ENCODE results near the gene RAVER1. TPM values are rescaled to one million over a fixed set of nuclear protein-coding genes. Genes with fewer than 3 reads are reported as not detected.
A peak's percentile ranks its signal among the peaks of the same experiment; 100 is the strongest.

Gene RAVER1
- total RNA-seq, 1 donor from 2014 or later, result 24.8 TPM

- no peaks in the 10 kb centered on the region for H3K36me3 Mint-ChIP-seq (ENCODE audit: unreplicated experiment)
- H3K9me3 Mint-ChIP-seq (ENCODE audit: unreplicated experiment), result peaks cover 6% of the 10 kb centered on the region
- no peak for DNase-seq
- H3K4me3 Mint-ChIP-seq (ENCODE audit: unreplicated experiment), result no peak overlapping the region
- H3K27ac Mint-ChIP-seq (ENCODE audit: unreplicated experiment), result no peak overlapping the region
- H3K4me1 Mint-ChIP-seq (ENCODE audit: low read depth, unreplicated experiment), result peaks cover 7% of the 10 kb centered on the region
- TF ChIP-seq CTCF (IDR thresholded peaks at IDR 0.05; ENCODE audit: partially characterized antibody, unreplicated experiment), result no peak
- H3K27me3 Mint-ChIP-seq (ENCODE audit: unreplicated experiment), result peaks cover 7% of the 10 kb centered on the region
Measured at GRCh38 chr19:10335352-10335985, 2.1 kb upstream of the RAVER1 start.

- no peak overlapping the region for H3K27ac Mint-ChIP-seq (ENCODE audit: unreplicated experiment)
- TF ChIP-seq CTCF (IDR thresholded peaks at IDR 0.05; ENCODE audit: partially characterized antibody, unreplicated experiment), result no peak
- peak; percentile 89 for DNase-seq
- H3K4me1 Mint-ChIP-seq (ENCODE audit: low read depth, unreplicated experiment), result peaks cover 7% of the 10 kb centered on the region
- peak overlapping the region; percentile 93 for H3K4me3 Mint-ChIP-seq (ENCODE audit: unreplicated experiment)
- H3K9me3 Mint-ChIP-seq (ENCODE audit: unreplicated experiment), result peaks cover 6% of the 10 kb centered on the region
- no peaks in the 10 kb centered on the region for H3K36me3 Mint-ChIP-seq (ENCODE audit: unreplicated experiment)
- H3K27me3 Mint-ChIP-seq (ENCODE audit: unreplicated experiment), result peaks cover 7% of the 10 kb centered on the region
Measured at GRCh38 chr19:10334588-10335351, 1.4 kb upstream of the RAVER1 start.

GRCh38 chr19:10333758-10334587 lies 644 bp upstream of the RAVER1 start:
- no peaks in the 10 kb centered on the region for H3K36me3 Mint-ChIP-seq (ENCODE audit: unreplicated experiment)
- peaks cover 7% of the 10 kb centered on the region for H3K4me1 Mint-ChIP-seq (ENCODE audit: low read depth, unreplicated experiment)
- H3K27me3 Mint-ChIP-seq (ENCODE audit: unreplicated experiment), result peaks cover 7% of the 10 kb centered on the region
- peaks cover 6% of the 10 kb centered on the region for H3K9me3 Mint-ChIP-seq (ENCODE audit: unreplicated experiment)
- H3K27ac Mint-ChIP-seq (ENCODE audit: unreplicated experiment), result peak overlapping the region; percentile 55
- H3K4me3 Mint-ChIP-seq (ENCODE audit: unreplicated experiment), result peak overlapping the region; percentile 93
- no peak for TF ChIP-seq CTCF (IDR thresholded peaks at IDR 0.05; ENCODE audit: partially characterized antibody, unreplicated experiment)
- no peak for DNase-seq

- no peak for DNase-seq
- H3K9me3 Mint-ChIP-seq (ENCODE audit: unreplicated experiment), result peaks cover 4% of the 10 kb centered on the region
- no peaks in the 10 kb centered on the region for H3K36me3 Mint-ChIP-seq (ENCODE audit: unreplicated experiment)
- H3K4me1 Mint-ChIP-seq (ENCODE audit: low read depth, unreplicated experiment), result peaks cover 7% of the 10 kb centered on the region
- H3K4me3 Mint-ChIP-seq (ENCODE audit: unreplicated experiment), result peak overlapping the region; percentile 93
- H3K27ac Mint-ChIP-seq (ENCODE audit: unreplicated experiment), result peak overlapping the region; percentile 87
- no peak for TF ChIP-seq CTCF (IDR thresholded peaks at IDR 0.05; ENCODE audit: partially characterized antibody, unreplicated experiment)
- H3K27me3 Mint-ChIP-seq (ENCODE audit: unreplicated experiment), result peaks cover 5% of the 10 kb centered on the region
Measured at GRCh38 chr19:10332158-10332964, 968 bp downstream of the RAVER1 start.
